ENCODE measurements around the gene ZNF93. TPM values are rescaled to one million over a fixed set of nuclear protein-coding genes. Genes with fewer than 3 reads are reported as not detected.
"Not testable (repeated sequence)": the region's sequence is repeated elsewhere in the genome, so short reads cannot be mapped to it uniquely, and the experiment has no call there.

ZNF93 gene
- total RNA-seq, 4 donors from 2014 or later = 1.7 to 6.1 (median 2.9) TPM

DNA sequence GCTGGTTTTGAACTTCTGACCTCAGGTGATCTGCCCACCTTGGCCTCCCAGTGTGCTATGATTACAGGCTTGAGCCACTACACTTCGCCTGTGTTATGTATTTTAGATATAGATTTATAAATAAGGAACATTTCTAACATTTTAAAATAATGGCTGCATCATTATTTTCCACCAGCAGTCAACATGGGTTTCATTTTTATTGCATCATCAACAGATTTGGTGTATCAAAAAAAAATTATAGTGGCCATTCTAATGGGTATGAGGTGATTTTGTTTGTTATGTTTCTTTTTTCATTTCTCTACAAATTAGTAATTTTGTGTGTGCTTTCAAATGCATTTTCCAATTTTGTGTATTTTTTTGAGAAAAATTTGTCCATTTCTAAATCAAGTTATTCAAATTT is 16.2 kb upstream of the ZNF93 start:
- Histone ChIP-seq H3K36me3 (peaks cover 0 to 75% of the 10 kb centered on the region in 2 donors), H3K4me3 (no peak overlapping the region), H3K9me3 (no peaks in the 10 kb centered on the region), H3K27ac (no peak overlapping the region), H3K4me1 (no peaks in the 10 kb centered on the region), H3K27me3 (no peaks in the 10 kb centered on the region)
- 100% methylated on average over 1 of the region's 1 CpG; no CpG with 5 or more reads in 1 of the 2 donors for WGBS, 2 donors (ENCODE audit: low coverage in 1 of 2)
- no peak for TF ChIP-seq POLR2AphosphoS5 (IDR thresholded peaks at IDR 0.05)
- TF ChIP-seq CTCF (IDR thresholded peaks at IDR 0.05) = no peak
- no peak for TF ChIP-seq EP300 (IDR thresholded peaks at IDR 0.05)
- TF ChIP-seq POLR2A (IDR thresholded peaks at IDR 0.05) = no peak
- no peak for ATAC-seq

DNA sequence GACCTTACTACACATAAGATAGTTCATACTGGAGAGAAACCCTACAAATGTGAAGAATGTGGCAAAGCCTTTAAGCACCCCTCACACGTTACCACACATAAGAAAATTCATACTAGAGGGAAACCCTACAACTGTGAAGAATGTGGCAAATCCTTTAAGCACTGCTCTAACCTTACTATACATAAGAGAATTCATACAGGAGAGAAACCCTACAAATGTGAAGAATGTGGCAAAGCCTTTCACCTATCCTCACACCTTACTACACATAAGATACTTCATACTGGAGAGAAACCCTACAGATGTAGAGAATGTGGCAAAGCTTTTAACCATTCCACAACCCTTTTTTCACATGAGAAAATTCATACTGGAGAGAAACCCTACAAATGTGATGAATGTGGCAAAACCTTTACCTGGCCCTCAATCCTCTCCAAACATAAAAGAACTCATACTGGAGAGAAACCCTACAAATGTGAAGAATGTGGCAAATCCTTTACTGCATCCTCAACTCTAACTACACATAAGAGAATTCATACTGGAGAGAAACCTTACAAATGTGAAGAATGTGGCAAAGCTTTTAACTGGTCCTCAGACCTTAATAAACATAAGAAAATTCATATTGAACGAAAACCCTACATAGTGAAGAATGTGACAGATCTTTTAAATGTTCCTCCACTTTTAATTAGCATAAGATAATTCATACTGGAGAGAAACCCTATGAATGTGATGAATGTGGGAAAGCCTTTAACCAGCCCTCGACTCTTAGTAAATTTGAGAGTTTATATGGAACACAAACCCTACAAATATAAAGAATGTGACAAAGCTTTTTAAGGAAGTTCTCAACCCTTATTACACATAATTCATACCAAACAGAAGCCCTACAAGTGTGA is 8.4 kb upstream of the ZNF93 start:
- Histone ChIP-seq H3K36me3 (peaks cover 5 to 52% of the 10 kb centered on the region in 2 donors), H3K9me3 (peaks cover 0 to 28% (median 0%) of the 10 kb centered on the region in 3 donors)
- WGBS, 2 donors (ENCODE audit: low coverage in 1 of 2) = 93 to 96% methylated on average over 3 of the region's 3 CpGs
- not testable (repeated sequence) for ATAC-seq, H3K27me3 ChIP-seq, H3K27ac ChIP-seq, H3K4me1 ChIP-seq, H3K4me3 ChIP-seq

GRCh38 chr19:19900139-19900728 is 512 bp upstream of the ZNF93 start:
- WGBS, 2 donors (ENCODE audit: low coverage in 1 of 2) = 0 to 1% methylated on average over 9 of the region's 9 CpGs
- H3K27ac ChIP-seq = peak overlapping the region; percentile 24 to 96 (median 90)
- no peaks in the 10 kb centered on the region for H3K36me3 ChIP-seq
- TF ChIP-seq POLR2A (IDR thresholded peaks at IDR 0.05) (peak in 1 of 2 donors; percentile 21), EP300 (IDR thresholded peaks at IDR 0.05) (no peak)
- H3K4me3 ChIP-seq = peak overlapping the region; percentile 43 to 79
- no peak for ATAC-seq
- no peaks in the 10 kb centered on the region for H3K9me3 ChIP-seq
- H3K27me3 ChIP-seq = no peaks in the 10 kb centered on the region
- peaks cover 0 to 17% (median 0%) of the 10 kb centered on the region in 3 donors for H3K4me1 ChIP-seq

DNA sequence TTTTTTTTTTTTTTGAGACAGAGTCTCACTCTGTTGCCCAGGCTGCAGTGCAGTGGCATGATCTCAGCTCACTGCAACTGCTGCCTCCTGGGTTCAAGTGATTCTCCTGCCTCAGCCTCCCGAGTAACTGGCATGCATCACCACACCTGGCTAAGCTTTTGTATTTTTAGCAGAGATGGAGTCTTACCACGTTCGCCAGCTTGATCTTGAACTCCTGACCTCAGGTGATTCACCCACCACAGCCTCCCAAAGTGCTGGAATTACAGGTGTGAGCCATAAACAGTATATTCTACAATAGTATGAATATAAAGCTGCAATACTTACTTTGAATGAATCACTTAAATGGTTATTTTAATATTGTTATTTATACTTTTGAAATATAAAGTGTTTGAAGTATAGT is 6.8 kb downstream of the ZNF93 start:
- not testable (repeated sequence) for H3K4me3 ChIP-seq, H3K27ac ChIP-seq, ATAC-seq, H3K36me3 ChIP-seq, H3K27me3 ChIP-seq, H3K9me3 ChIP-seq, H3K4me1 ChIP-seq
- WGBS, 2 donors (ENCODE audit: low coverage in 1 of 2) = 74% methylated on average over 3 of the region's 3 CpGs; no CpG with 5 or more reads in 1 of the 2 donors

DNA sequence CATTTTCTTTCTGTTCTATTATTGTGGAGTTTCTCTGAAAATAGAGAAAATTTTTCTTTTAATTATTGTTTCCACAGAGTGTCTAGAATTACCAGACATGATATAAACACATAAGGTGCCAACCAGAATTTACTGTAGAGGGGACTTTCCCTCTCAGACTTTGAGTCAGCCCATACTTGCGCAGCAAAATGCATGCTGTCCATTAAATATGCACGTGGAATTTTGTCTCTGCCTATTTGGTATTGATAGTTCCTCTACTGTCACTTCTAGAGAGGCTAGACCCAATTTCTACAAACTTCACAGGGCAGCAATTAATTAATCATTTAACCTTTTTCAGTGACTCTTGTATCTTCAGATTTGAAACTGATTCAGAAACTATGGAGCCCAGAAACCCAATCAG is 8.9 kb downstream of the ZNF93 start:
- Histone ChIP-seq H3K4me3 (no peak overlapping the region), H3K27ac (no peak overlapping the region), H3K9me3 (no peaks in the 10 kb centered on the region), H3K27me3 (no peaks in the 10 kb centered on the region), H3K36me3 (peaks cover 0 to 4% of the 10 kb centered on the region in 2 donors), H3K4me1 (no peaks in the 10 kb centered on the region)
- no peak for ATAC-seq
- 85 to 89% methylated on average over 2 of the region's 2 CpGs for WGBS, 2 donors (ENCODE audit: low coverage in 1 of 2)
- no peak for TF ChIP-seq POLR2A (IDR thresholded peaks at IDR 0.05)

- Histone ChIP-seq H3K36me3 (peaks cover 0 to 7% of the 10 kb centered on the region in 2 donors), H3K4me3 (no peak overlapping the region), H3K4me1 (no peaks in the 10 kb centered on the region), H3K27me3 (no peaks in the 10 kb centered on the region), H3K9me3 (no peaks in the 10 kb centered on the region), H3K27ac (no peak overlapping the region)
- no peak for ATAC-seq
- TF ChIP-seq CTCF (IDR thresholded peaks at IDR 0.05) = no peak
- WGBS, 2 donors (ENCODE audit: low coverage in 1 of 2) = 43 to 69% methylated on average over 1 of the region's 1 CpG
Measured at GRCh38 chr19:19911150-19911549, 10.4 kb downstream of the ZNF93 start.

DNA sequence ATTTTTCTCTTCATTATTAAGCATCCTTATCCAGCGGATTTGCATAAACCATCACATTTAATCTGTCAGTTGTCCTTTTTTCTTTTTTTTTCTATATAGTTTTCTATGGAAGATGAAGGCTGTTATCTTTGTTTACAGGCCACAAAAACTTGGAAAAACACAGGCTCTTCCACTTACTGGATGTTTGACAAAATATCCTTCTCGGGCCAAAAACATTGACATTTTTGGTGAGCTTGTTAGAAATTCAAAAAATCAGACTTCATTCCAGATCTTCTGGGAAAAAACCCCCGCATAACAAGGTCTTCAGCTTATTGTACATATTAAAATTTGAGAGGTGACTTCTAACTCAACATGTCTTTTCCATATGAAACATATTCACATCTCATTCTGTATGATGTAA is 13.8 kb downstream of the ZNF93 start:
- no peaks in the 10 kb centered on the region for H3K27me3 ChIP-seq
- H3K4me1 ChIP-seq = no peaks in the 10 kb centered on the region
- no peak for ATAC-seq
- H3K9me3 ChIP-seq = no peaks in the 10 kb centered on the region
- peaks cover 0 to 14% of the 10 kb centered on the region in 2 donors for H3K36me3 ChIP-seq
- WGBS, 2 donors (ENCODE audit: low coverage in 1 of 2) = 72 to 89% methylated on average over 3 of the region's 3 CpGs
- no peak overlapping the region for H3K4me3 ChIP-seq
- TF ChIP-seq EP300 (IDR thresholded peaks at IDR 0.05) (no peak), CTCF (IDR thresholded peaks at IDR 0.05) (no peak), POLR2A (IDR thresholded peaks at IDR 0.05) (no peak)
- no peak overlapping the region for H3K27ac ChIP-seq
